Activated CD4-positive, alpha-beta T cell treated with anti-CD3 and anti-CD28 coated beads, Interleukin-2, amount 50 U/mL, for 16 hours (primary cell): ENCODE data around the gene MZB1.

ENCODE experiments used
- DNase-seq: peaks from one replicate; pipeline ENCODE4 v3.0.0-alpha.2; 2020

Gene MZB1, protein sequence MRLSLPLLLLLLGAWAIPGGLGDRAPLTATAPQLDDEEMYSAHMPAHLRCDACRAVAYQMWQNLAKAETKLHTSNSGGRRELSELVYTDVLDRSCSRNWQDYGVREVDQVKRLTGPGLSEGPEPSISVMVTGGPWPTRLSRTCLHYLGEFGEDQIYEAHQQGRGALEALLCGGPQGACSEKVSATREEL

DNA sequence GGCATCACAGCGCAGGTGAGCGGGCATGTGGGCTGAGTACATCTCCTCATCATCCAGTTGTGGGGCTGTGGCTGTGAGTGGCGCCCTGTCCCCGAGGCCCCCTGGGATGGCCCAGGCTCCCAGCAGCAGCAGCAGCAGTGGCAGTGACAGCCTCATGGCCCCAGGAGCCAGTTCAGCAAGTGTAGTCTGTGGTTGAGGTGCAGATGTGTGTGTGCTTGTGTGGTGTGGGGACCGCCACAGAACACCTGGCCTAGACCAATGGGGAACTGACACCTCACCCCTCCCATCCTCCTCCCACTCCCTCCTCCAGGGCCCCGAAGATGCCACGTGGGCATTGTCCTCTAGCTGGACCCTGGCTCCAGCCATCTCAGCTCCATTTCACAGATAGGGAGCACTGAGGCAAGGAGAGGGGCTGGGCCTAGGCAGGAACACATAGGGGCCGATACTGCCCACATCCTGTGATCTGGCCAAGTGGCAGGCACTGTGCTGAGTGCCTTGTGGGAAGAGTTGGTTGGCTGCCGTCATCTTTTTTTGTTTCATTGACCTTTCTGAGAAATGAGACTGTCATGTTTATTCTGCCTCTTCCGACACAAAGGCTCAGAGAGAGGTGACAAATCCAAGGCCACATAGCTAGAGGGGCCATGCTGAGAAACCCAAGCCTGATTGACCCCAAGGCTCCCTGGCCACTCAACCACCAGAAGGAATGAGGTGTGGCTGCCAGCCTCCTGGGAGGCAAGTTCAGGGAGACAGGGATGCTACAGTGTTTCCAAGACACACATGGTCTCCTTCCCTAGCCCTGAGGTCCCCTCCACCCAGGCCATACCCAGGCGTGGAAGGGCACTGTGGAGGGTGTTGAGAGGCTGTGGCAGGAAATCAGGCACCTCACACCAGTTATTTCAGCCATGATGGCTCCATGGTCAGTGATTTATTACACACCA is at the start of gene MZB1:
MZB1 (minus strand) TSS at position 213 of the 938 bp plus-strand sequence; CDS start at position 156, 57 bp downstream.
- peak; percentile 91 for DNase-seq

DNA sequence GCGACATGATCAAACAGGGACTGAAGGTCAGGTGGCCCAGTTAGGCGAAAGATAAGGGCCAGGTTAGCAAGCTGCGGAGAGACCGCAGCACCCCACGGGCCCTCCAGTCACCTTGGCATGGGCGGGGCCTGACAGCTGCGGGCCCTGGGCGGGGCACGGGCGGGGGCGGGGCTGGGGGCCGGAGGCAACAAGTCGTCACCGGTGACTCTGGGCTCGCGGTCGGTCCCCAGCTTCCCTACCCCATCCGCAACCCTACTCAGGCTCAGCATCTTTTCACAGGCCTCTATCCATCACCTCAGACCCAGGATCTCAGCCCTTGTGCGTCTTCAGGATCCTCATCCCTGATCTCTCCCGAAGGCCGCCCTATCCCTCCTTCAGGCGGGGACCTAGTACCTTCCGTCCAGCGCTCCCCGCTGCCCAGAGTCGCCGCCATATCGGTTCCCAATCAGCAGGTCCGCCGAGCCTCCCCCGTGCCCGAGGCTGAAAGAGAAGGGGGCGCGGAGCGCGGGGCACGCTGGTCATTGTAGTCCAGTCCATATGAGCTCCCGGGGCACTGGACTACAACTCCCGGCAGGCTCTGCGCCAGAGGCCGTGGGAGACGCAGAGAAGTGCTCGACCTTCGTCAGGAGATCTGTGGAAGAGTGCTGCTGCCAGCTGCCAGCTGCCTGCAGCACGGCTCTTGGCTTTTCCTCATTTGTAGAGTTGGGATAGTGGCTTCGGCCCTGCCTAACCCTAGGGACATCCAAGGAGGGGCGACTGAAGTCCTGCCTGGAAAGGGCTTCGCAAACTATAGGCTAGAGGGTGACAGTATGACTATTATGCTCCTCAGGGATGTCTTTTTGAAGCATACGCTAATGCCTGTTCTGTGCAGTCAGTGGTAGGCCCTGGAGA is 49.5 kb upstream of the MZB1 start, which contains the start of gene DNAJC18:
DNAJC18 (minus strand) TSS at position 513 of the 891 bp plus-strand sequence; CDS start at position 433, 80 bp downstream.
- peak; percentile 93 for DNase-seq

GRCh38 chr5:139438707-139439012 is 48.9 kb upstream of the MZB1 start:
- no peak for DNase-seq

DNA sequence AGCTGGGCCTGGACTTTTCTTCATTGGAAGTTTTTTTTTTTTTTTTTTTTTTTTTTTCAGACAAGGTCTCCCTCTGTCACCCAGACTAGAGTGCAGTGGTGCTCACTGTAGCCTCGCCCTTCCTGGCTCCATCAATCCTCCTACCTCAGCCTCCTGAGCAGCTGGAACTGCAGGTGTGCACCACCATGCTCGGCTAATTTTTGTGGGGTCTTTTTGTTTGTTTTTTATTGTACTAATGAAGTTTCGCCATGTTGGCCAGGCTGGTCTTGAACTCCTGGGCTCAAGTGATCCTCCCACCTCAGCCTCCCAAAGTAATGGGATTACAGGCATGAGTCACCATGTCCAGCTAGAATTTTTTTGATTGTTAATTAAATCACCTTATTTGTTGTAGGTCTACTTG is 46.0 kb upstream of the MZB1 start:
- no peak for DNase-seq

DNA sequence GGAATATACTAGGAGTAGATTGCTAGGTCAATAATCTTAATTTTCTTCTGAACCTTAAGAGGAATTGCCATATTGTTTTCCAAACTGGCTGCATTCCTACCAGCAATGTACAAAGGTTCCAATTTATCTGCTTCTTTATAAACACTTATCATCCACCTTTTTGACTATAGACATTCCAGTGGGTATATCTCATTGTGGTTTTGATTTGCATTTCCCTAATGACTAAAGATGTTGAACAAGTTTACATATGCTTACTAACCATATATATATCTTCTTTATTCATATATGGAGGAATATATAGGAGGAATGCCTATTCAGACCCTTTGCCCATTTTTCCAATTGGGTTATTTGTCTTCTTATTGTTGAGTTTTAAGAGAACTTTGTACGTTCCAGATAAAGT is 42.0 kb upstream of the MZB1 start:
- DNase-seq, result no peak

DNA sequence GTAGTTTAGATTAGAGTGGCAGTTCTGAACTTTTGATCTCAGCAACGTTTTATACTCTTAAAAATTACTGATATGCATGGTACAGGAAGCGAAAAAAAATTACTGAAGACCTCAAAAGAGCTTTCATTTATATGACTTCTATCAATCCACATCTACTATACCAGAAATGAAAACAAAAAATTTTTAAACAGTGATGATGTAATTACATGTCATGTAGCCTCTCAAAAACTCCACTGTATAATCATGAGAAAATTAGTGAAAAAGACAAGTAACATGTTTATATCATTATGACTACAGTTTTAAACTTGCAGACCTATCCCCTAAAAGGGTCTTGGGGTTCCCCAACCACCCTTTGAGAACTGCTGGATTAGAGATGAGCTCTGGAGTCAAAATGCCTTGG is 40.3 kb upstream of the MZB1 start:
- no peak for DNase-seq

- DNase-seq, result no peak
Measured at GRCh38 chr5:139426203-139426885, 36.6 kb upstream of the MZB1 start.

DNA sequence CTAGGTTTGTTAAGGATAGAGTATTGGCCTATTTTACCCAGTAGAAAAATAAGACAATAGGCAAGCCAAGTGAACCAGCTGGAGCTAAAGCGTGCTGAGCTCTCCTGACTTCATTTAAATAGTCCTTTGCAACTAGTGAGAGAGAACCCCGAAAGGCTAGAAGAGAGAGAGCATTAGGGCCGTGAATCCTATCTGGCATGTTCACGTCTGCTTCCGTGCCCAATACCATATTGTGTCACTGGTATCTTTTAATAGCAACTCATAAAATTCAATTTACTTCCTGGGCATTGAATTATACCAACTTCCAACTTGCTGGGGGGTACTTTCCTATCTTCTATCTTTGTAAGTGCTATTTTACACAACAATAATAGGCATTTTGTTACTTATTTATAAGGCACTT is 35.8 kb upstream of the MZB1 start:
- DNase-seq, result no peak

- DNase-seq, result peak; percentile 87
Measured at GRCh38 chr5:139422307-139422893, 32.7 kb upstream of the MZB1 start.

- no peak for DNase-seq
Measured at GRCh38 chr5:139419226-139420192, 29.8 kb upstream of the MZB1 start.

- DNase-seq, result no peak
Measured at GRCh38 chr5:139418793-139419192, 29.1 kb upstream of the MZB1 start.

- no peak for DNase-seq
Measured at GRCh38 chr5:139417214-139417613, 27.5 kb upstream of the MZB1 start.

GRCh38 chr5:139416651-139417050 is 26.9 kb upstream of the MZB1 start:
- no peak for DNase-seq

DNA sequence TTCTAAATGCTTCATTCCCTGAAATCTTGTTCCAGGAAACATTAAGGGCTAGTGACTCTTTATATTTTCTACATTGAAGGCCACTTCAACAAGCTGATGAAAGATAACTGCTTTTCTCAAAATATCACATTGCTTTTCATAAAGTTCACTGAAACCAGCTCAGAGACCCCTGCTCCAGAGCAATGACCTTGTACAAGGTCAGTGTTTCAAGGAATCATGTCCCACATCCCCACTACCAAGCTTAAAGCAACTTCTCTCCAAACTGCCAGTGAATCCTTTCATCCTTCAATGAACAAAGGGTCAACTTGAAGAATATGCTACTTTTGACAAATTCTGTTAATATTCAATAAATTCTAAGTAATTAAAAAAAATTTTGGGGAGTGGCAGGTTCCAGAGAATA is 26.2 kb upstream of the MZB1 start:
- no peak for DNase-seq

DNA sequence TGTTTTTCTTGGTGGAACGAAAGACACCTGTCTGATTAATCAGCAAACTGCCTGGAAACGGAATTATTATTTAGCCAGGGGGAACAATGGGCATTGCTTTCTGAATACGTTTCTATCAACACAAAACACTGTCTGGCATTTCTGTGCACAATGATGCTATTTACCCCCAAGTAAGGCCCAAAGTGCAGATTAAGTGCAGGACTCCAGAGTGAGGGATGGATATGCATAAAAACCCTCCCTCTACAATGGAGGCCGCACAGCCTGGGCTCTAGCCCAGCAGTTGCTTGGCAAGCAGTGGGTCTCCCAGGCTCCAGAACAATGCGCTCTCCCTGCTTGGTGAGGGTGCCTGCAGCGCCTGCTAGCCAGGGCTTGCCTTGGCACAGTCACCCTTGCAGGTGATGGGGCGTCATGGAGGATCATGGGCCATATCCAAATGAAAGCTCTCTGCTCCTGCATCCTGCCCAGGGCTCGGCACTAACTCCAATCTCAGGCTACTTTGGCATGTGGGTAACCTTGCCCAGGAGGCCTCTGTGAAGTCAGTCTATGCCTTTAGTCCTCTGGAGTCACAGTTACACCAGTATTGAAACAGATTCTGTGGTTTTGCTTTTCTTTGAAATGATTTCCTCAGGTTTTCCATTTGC is 25.6 kb upstream of the MZB1 start:
- peak; percentile 86 for DNase-seq

- DNase-seq, result no peak
Measured at GRCh38 chr5:139414581-139415130, 24.9 kb upstream of the MZB1 start.

- no peak for DNase-seq
Measured at GRCh38 chr5:139413963-139414362, 24.2 kb upstream of the MZB1 start.

- DNase-seq, result no peak
Measured at GRCh38 chr5:139413153-139413552, 23.4 kb upstream of the MZB1 start.

- DNase-seq, result no peak
Measured at GRCh38 chr5:139410993-139411828, 21.5 kb upstream of the MZB1 start.
